HT-29 (cell line): Measurements from ENCODE around the gene TUBB3. TPM values are rescaled to one million over a fixed set of nuclear protein-coding genes. Genes with fewer than 3 reads are reported as not detected.
"Not testable (repeated sequence)": the region's sequence is repeated elsewhere in the genome, so short reads cannot be mapped to it uniquely, and the experiment has no call there.

ENCODE experiments used
- DNase-seq: peaks from one replicate; pipeline ENCODE4 v3.0.0-alpha.2; 2015; ENCODE audit warnings: low spot score
- total RNA-seq: library from RNA; depleted of rRNA; stranded (reverse); fragments of >200 nt; shearing (Covaris generic); gene quantifications from 2 replicates; pipeline ENCODE4 v1.2.3, GENCODE V29; 2014; rRNA removed

Gene TUBB3
- total RNA-seq = 8.7 and 8.8 TPM in 2 replicates

DNA sequence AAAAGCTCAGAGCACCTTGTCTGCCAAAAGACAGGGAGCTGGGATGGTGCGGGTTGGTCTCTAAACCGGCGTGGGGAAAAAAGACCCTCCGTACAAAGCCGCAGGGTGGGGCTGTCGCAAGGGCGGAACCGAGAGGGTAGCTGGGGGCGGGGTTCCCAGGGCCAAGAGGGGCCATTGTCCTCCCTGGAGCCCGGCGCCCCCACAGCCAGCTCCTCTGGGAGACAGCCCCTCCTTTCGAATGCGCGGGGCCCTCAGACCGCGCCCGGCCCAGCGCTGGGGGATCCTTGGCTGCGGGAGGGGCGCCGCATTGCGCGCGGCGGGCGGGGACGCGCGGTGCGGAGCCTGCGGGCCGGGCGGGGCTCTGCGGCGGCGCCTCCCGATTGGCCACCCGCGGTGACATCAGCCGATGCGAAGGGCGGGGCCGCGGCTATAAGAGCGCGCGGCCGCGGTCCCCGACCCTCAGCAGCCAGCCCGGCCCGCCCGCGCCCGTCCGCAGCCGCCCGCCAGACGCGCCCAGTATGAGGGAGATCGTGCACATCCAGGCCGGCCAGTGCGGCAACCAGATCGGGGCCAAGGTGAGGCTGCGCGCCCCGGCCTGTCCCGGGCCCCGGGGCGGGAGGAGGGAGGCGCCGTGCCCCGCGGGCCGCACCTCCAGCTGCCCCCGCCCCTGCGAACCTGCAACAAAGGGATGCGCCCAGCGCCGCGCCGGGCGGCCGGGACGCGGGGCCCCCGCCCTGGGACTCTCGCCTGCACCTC is at the start of gene TUBB3:
Gene TUBB3, plus strand, starts transcription at position 459 of the 756 bp plus-strand sequence. Its CDS starts 60 bp downstream, at position 519.
- peak; percentile 35 for DNase-seq

DNA sequence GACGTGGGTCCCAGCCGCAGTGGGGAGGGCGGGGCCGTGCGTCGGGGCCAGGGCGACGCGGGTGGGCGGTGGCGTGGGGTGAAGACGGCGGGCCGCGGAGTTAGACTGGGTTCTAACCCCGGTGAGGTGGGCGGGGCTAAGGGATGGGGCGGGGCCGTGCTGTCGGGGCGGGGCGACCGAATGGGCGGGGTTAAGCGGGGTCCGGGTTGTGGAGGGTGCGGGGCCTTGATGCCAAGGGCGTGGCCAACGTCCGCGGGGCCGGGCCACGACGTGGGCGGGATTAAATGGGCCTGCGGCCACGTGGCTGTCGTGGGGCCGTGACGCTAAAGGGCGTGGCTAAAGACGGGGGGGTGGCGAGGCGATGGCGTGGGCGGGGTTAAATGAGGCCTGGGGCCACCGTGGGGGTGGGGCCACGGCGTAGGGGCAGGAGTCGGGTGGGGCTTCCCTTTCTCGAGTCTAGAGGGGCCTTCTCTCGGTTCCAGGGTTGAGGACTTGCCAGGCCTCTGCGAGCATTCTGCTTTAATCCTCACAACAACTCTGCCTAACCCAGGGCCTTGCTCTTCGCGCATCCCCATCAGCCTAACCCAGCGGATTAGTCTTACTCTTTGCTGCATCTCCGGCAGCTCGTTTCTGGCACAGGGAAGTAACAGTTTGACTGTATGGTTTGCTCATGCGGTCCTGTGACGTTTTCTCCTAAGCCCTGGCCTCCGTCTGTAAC is 49.0 kb upstream of the TUBB3 start:
- DNase-seq = peak; percentile 91

- DNase-seq = not testable (repeated sequence)
Measured at GRCh38 chr16:89879123-89879522, 44.0 kb upstream of the TUBB3 start.

DNA sequence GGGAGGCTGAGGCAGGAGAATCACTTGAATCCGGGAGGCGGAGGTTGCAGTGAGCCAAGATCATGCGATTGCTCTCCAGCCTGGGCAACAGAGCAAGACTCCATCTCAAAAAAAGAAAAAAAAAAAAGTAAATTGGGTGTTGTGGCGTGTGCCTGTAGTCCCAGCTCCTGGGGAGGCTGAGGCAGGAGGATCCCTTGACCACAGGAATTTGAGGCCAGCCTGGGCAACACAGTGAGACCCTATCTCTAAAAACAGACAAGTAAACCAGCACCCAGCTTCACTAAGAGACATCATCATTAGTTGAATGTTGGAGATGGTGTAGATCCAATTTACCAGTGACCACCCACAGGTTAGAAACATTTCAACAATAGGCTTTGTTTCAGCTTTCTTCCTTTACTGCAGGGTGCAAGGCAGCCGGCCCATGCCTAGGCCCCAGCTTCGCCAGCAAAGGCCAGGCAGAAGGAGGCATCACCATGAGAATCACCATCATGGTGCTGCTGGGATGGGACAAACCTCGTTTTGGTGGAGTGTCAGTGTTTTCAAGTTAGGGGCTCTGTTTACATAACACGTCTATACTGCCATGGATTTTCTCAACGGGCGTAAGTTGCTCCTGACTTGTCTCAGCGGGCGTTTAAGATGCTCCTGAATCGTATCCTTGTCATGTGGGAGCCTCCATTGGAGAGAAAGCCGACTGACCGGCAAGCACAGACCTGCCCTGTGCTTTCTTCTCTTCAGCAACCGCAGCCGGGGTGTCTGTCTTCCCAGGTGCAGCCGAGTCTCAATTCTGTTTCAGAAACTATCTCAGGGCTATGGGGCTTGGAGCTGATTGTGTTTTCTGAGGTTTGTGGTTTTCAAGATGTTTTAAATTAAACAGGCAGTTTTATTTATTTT is 42.4 kb upstream of the TUBB3 start:
- no peak for DNase-seq

DNA sequence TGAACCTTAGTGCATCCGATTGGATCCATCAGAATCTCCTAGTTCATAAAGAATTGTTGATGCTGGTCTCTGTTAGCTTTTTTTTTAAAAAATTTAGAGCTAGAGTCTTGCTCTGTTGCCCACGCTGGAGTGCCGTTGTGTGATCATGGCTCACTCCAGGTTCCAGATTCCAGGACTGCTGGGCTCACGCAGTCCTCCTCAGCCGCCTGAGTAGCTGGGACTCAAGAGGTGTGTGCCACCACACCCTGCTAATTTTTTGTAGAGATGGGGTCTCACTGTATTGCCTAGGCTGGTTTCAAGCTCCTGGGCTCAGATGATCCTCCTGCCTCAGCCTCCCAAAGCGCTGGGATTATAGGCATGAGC is 41.8 kb upstream of the TUBB3 start:
- no peak for DNase-seq

GRCh38 chr16:89883346-89884040 is 39.6 kb upstream of the TUBB3 start:
- no peak for DNase-seq

GRCh38 chr16:89884041-89884421 is 39.1 kb upstream of the TUBB3 start:
- no peak for DNase-seq

GRCh38 chr16:89887243-89887642 is 35.9 kb upstream of the TUBB3 start:
- DNase-seq = no peak

DNA sequence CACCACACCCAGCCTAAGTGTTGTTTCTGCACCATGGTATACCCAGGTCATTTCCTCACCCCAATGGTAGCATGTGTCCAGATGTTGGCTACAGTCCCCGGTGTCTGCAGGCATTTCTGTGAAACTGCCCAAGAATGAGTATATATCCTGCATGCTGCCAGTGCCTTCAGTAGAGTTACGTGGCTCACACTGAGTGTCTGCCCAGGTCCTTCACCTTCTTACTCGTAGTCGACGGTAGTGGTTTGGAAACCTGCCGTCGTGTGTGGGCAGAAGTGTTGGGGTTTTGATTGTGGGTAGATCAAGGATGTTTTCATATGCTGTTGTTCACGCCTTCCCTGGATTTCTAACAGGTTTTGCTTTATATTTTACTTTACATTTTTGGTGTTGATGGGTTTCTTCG is 32.9 kb upstream of the TUBB3 start:
- DNase-seq = no peak

DNA sequence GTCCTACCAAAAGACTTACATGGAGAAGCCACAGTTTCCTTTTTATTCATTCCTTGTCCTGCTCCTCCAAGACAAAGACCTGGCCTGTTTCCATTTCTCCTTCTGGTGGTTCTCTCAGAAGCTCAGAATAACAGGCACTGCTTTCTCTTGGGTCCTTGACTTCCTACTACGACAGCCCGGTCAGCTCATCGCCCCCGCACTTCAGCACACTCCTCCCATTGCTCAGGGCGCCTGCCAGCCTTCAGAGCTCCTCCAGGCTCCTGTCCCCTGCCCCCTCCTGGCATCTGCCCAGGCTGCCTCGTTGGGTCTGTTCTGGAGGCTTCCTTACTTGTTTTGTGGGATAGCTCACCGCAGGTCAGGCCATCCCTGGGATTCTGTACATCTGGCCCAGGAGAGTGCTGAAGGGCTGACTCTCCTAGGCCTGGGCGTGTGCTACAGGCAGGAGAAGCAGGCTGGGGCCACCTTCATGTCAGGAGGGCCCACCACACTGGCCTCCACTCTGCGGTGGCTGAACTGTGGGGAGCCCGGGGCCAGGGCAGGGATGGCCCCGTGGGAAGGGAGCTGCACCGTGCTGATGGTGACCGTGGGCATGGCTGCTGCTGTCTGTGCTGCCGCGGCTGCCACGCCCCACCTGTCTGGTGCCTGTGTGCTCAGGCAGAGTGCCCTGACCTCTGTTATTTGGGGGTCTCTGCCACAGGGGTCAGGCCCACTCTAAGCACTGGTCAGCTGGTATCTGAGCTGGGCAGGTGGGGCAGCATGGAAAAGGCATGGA is 32.1 kb upstream of the TUBB3 start:
- no peak for DNase-seq

GRCh38 chr16:89892055-89892630 is 31.0 kb upstream of the TUBB3 start:
- no peak for DNase-seq

GRCh38 chr16:89892635-89893034 is 30.5 kb upstream of the TUBB3 start:
- DNase-seq = no peak

- DNase-seq = no peak
Measured at GRCh38 chr16:89893642-89894548, 29.2 kb upstream of the TUBB3 start.

DNA sequence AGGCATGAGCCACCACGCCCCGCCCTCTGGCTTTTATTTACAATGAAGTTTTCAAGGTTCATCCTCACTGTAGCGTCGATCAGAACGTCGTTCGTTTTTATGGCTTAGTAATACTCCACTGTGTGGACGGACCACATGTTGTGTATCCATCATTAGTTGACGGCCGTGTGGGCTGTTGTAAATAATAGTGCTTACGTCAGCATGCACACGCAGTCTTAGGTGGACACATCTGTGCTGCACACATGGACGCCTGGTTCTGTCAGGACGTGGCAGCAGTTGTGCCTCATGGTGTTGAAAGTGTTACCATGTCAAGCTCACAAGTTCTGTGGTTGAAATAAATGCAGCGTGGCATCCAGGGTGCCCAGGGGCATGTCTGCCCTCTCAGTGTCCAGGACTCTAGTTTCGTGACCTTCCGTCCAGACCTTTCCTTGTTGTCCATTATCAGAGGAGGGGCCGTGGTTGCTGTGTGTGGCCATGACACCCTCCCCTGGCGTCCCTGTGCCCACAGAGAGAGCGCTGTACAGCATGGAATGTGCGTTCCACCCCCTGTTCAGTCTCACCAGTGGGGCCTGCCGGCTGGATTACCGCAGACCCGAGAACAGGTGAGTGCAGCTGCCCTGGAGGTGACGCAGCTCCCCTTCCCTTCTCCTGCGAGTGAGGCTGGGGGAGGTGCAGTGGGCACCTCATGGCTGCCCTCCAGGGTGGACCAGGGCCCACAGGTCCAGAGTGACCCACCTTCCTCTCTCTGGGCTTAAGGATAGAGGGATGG is 27.5 kb upstream of the TUBB3 start:
- DNase-seq = no peak

- no peak for DNase-seq
Measured at GRCh38 chr16:89897204-89897603, 25.9 kb upstream of the TUBB3 start.

GRCh38 chr16:89898201-89898967 is 24.8 kb upstream of the TUBB3 start:
- DNase-seq = peak; percentile 70

GRCh38 chr16:89899879-89900481 is 23.2 kb upstream of the TUBB3 start:
- no peak for DNase-seq
